Chondrocyte (in vitro differentiated cells): ENCODE data around the gene SPATS2. TPM values are rescaled to one million over a fixed set of nuclear protein-coding genes. Genes with fewer than 3 reads are reported as not detected.

Source experiments
- DNase-seq: peaks from one replicate; pipeline ENCODE4 v3.0.0; 2021; ENCODE audit warnings: mixed read lengths, low spot score
- H3K27ac Mint-ChIP-seq: one replicate; pipeline ENCODE4 v1.8.0; 2021; ENCODE audit warnings: mild to moderate bottlenecking, moderate library complexity, mixed read lengths; ENCODE audit not compliant: unreplicated experiment
- H3K27me3 Mint-ChIP-seq: 2 replicates; pipeline ENCODE4 v1.8.0; 2021; ENCODE audit warnings: low read depth, mixed read lengths
- H3K36me3 Mint-ChIP-seq: 2 replicates; pipeline ENCODE4 v1.8.0; 2021; ENCODE audit warnings: low read depth, mixed read lengths
- H3K4me1 Mint-ChIP-seq: 2 replicates; pipeline ENCODE4 v1.8.0; 2021; ENCODE audit warnings: low read depth, mild to moderate bottlenecking, mixed read lengths
- H3K4me3 Mint-ChIP-seq: one replicate; pipeline ENCODE4 v1.8.0; 2021; ENCODE audit warnings: mild to moderate bottlenecking, moderate library complexity, mixed read lengths; ENCODE audit not compliant: unreplicated experiment
- H3K9me3 Mint-ChIP-seq: 2 replicates; pipeline ENCODE4 v1.8.0; 2021; ENCODE audit warnings: low read depth, mixed read lengths
- CTCF ChIP-seq: fragments of 200-600 bp; sonication (generic); IDR thresholded peaks from 2 replicates; pipeline ENCODE4 v1.5.0; 2021; ENCODE audit warnings: antibody characterized with exemption, mild to moderate bottlenecking, moderate library complexity
- total RNA-seq: library from RNA; stranded (reverse); gene quantifications from 3 replicates; pipeline ENCODE4 v1.2.1, GENCODE V29; 2021

Gene SPATS2
- total RNA-seq, 1 donor from 2014 or later, result 24.2 TPM

GRCh38 chr12:49334226-49334625, 33.0 kb upstream of the SPATS2 start:
- Mint-ChIP-seq H3K4me1 (peaks cover 17% of the 10 kb centered on the region), H3K27ac (no peak overlapping the region), H3K9me3 (no peaks in the 10 kb centered on the region), H3K4me3 (no peak overlapping the region), H3K36me3 (no peaks in the 10 kb centered on the region), H3K27me3 (peaks cover 11% of the 10 kb centered on the region)
- TF ChIP-seq CTCF, result no peak
- DNase-seq, result no peak

GRCh38 chr12:49334681-49335080, 32.6 kb upstream of the SPATS2 start:
- no peaks in the 10 kb centered on the region for H3K36me3 Mint-ChIP-seq
- DNase-seq, result no peak
- H3K9me3 Mint-ChIP-seq, result no peaks in the 10 kb centered on the region
- no peak overlapping the region for H3K27ac Mint-ChIP-seq
- H3K4me3 Mint-ChIP-seq, result no peak overlapping the region
- peaks cover 11% of the 10 kb centered on the region for H3K27me3 Mint-ChIP-seq
- peaks cover 21% of the 10 kb centered on the region for H3K4me1 Mint-ChIP-seq
- no peak for TF ChIP-seq CTCF

GRCh38 chr12:49335118-49335954, 31.9 kb upstream of the SPATS2 start:
- Mint-ChIP-seq H3K27me3 (peaks cover 11% of the 10 kb centered on the region), H3K36me3 (no peaks in the 10 kb centered on the region)

GRCh38 chr12:49335955-49336644, 31.2 kb upstream of the SPATS2 start:
- TF ChIP-seq CTCF, result no peak
- DNase-seq, result no peak
- Mint-ChIP-seq H3K27ac (no peak overlapping the region), H3K4me1 (peaks cover 27% of the 10 kb centered on the region), H3K36me3 (no peaks in the 10 kb centered on the region), H3K27me3 (peaks cover 11% of the 10 kb centered on the region), H3K9me3 (no peaks in the 10 kb centered on the region), H3K4me3 (no peak overlapping the region)

More at GRCh38 chr12:49335118-49335954, 31.9 kb upstream of the SPATS2 start:
- H3K27ac Mint-ChIP-seq, result no peak overlapping the region
- H3K9me3 Mint-ChIP-seq, result no peaks in the 10 kb centered on the region
- H3K4me1 Mint-ChIP-seq, result peaks cover 27% of the 10 kb centered on the region
- no peak for DNase-seq
- TF ChIP-seq CTCF, result no peak
- H3K4me3 Mint-ChIP-seq, result no peak overlapping the region
